H9 (cell line): Measurements from ENCODE around the gene FBN1. TPM values are rescaled to one million over a fixed set of nuclear protein-coding genes. Genes with fewer than 3 reads are reported as not detected.

Source experiments
- DNase-seq: peaks from one replicate; pipeline ENCODE4 v3.0.0-alpha.2; 2017
- H2AFZ ChIP-seq: one replicate; pipeline ENCODE4 v1.6.1; 2013; ENCODE audit warnings: mild to moderate bottlenecking, low read length, control low read depth, moderate library complexity
- H2AK5ac ChIP-seq: 2 replicates; pipeline ENCODE4 v1.6.1; 2013; ENCODE audit warnings: low read length, control low read depth, mixed read lengths; ENCODE audit not compliant: insufficient read length
- H2BK120ac ChIP-seq: one replicate; pipeline ENCODE4 v1.6.1; 2013; ENCODE audit warnings: low read depth, mild to moderate bottlenecking, low read length, control low read depth, inconsistent platforms; ENCODE audit not compliant: poor library complexity, severe bottlenecking
- H2BK12ac ChIP-seq: 2 replicates; pipeline ENCODE4 v1.6.1; 2013; ENCODE audit warnings: low read length, control low read depth, mixed read lengths, low read depth; ENCODE audit not compliant: insufficient read length
- H2BK15ac ChIP-seq: 2 replicates; pipeline ENCODE4 v1.6.1; 2013; ENCODE audit warnings: low read depth, low read length, control low read depth
- H2BK20ac ChIP-seq: one replicate; pipeline ENCODE4 v1.6.1; 2013; ENCODE audit warnings: low read depth, mild to moderate bottlenecking, low read length, control low read depth, inconsistent platforms; ENCODE audit not compliant: poor library complexity, severe bottlenecking
- H2BK5ac ChIP-seq: 2 replicates; pipeline ENCODE4 v1.6.1; 2013; ENCODE audit warnings: low read length, control low read depth, mixed read lengths; ENCODE audit not compliant: insufficient read length
- H3K14ac ChIP-seq: 2 replicates; pipeline ENCODE4 v1.6.1; 2013; ENCODE audit warnings: low read length, control low read depth; ENCODE audit not compliant: insufficient read depth
- H3K18ac ChIP-seq: 2 replicates; pipeline ENCODE4 v1.6.1; 2013; ENCODE audit warnings: low read depth, mild to moderate bottlenecking, mixed read lengths, low read length, control low read depth; ENCODE audit not compliant: insufficient read length
- H3K23ac ChIP-seq: 2 replicates; pipeline ENCODE4 v1.6.1; 2013; ENCODE audit warnings: low read length, control low read depth, mixed read lengths, low read depth; ENCODE audit not compliant: insufficient read length
- H3K23me2 ChIP-seq: 2 replicates; pipeline ENCODE4 v1.6.1; 2013; ENCODE audit warnings: low read depth, mild to moderate bottlenecking, mixed read lengths, low read length, control low read depth; ENCODE audit not compliant: insufficient read length, poor library complexity, severe bottlenecking
- H3K27ac ChIP-seq: 2 replicates; pipeline ENCODE4 v1.5.1; 2013; ENCODE audit warnings: low read length, control low read depth, mixed read lengths, low read depth; ENCODE audit not compliant: insufficient read length
- H3K27me3 ChIP-seq: 2 replicates; pipeline ENCODE4 v1.6.1; 2013; ENCODE audit warnings: low read length, control low read depth, inconsistent platforms; ENCODE audit not compliant: insufficient read depth
- H3K4ac ChIP-seq: 2 replicates; pipeline ENCODE4 v1.6.1; 2013; ENCODE audit warnings: low read depth, mild to moderate bottlenecking, control low read depth, inconsistent platforms, low read length, moderate library complexity
- H3K4me1 ChIP-seq: 2 replicates; pipeline ENCODE4 v1.6.1; 2013; ENCODE audit warnings: low read length, control low read depth, inconsistent platforms; ENCODE audit not compliant: insufficient read depth
- H3K4me2 ChIP-seq: 2 replicates; pipeline ENCODE4 v1.6.1; 2013; ENCODE audit warnings: low read length, control low read depth, mixed read lengths; ENCODE audit not compliant: insufficient read length, insufficient read depth
- H3K56ac ChIP-seq: 2 replicates; pipeline ENCODE4 v1.6.1; 2013; ENCODE audit warnings: low read depth, mild to moderate bottlenecking, mixed read lengths, low read length, control low read depth; ENCODE audit not compliant: insufficient read length
- H3K79me1 ChIP-seq: 2 replicates; pipeline ENCODE4 v1.6.1; 2013; ENCODE audit warnings: low read depth, mild to moderate bottlenecking, moderate library complexity, low read length, control low read depth, inconsistent platforms; ENCODE audit not compliant: insufficient read depth, poor library complexity, severe bottlenecking
- H3K79me2 ChIP-seq: 2 replicates; pipeline ENCODE4 v1.6.1; 2013; ENCODE audit warnings: low read length, control low read depth, inconsistent platforms; ENCODE audit not compliant: insufficient read depth
- H3K9ac ChIP-seq: 2 replicates; pipeline ENCODE4 v1.6.1; 2013; ENCODE audit warnings: low read length, control low read depth, mixed read lengths; ENCODE audit not compliant: insufficient read length; ENCODE audit errors: extremely low read depth
- H3K9me3 ChIP-seq: one replicate; pipeline ENCODE4 v1.6.1; 2013; ENCODE audit warnings: low read depth, low read length, inconsistent platforms; ENCODE audit not compliant: control insufficient read depth
- H3T11ph ChIP-seq: one replicate; pipeline ENCODE4 v1.6.1; 2013; ENCODE audit warnings: mild to moderate bottlenecking, low read length, control low read depth, inconsistent platforms
- H4K20me1 ChIP-seq: one replicate; pipeline ENCODE4 v1.6.1; 2013; ENCODE audit not compliant: control insufficient read depth, insufficient read length, insufficient read depth
- H4K5ac ChIP-seq: 2 replicates; pipeline ENCODE4 v1.6.1; 2013; ENCODE audit warnings: low read depth, mild to moderate bottlenecking, mixed read lengths, low read length, control low read depth; ENCODE audit not compliant: insufficient read length
- H4K8ac ChIP-seq: replicated peaks from 2 replicates; pipeline ENCODE4 v1.6.1; 2013; ENCODE audit warnings: low read length, control low read depth, mixed read lengths, low read depth; ENCODE audit not compliant: insufficient read length
- H4K91ac ChIP-seq: 2 replicates; pipeline ENCODE4 v1.6.1; 2013; ENCODE audit warnings: low read depth, mild to moderate bottlenecking, moderate library complexity, mixed read lengths, low read length, control low read depth; ENCODE audit not compliant: insufficient read length
- H3K27ac Mint-ChIP-seq, 3 experiments: 2 replicates in 2 of 3; 3 replicates in 1 of 3; pipeline ENCODE4 v1.8.0; 2020 to 2021; ENCODE audit warnings: mixed read lengths in 3 of 3, mild to moderate bottlenecking in 1 of 3, moderate library complexity in 1 of 3
- H3K27me3 Mint-ChIP-seq: 2 replicates; pipeline ENCODE4 v1.8.0; 2021; ENCODE audit warnings: low read depth, mild to moderate bottlenecking, moderate library complexity, mixed read lengths
- H3K36me3 Mint-ChIP-seq, 3 experiments: 2 replicates in 2 of 3; 3 replicates in 1 of 3; pipeline ENCODE4 v1.8.0; 2020 to 2021; ENCODE audit warnings: low read depth in 3 of 3, mixed read lengths in 3 of 3; ENCODE audit not compliant: insufficient read depth in 1 of 3
- H3K4me1 Mint-ChIP-seq, 2 experiments: 2 replicates each; pipeline ENCODE4 v1.8.0; 2020; ENCODE audit warnings: mixed read lengths in 2 of 2
- H3K4me3 Mint-ChIP-seq, 2 experiments: 2 replicates in 1 of 2; 3 replicates in 1 of 2; pipeline ENCODE4 v1.8.0; 2020 to 2021; ENCODE audit warnings: mild to moderate bottlenecking in 2 of 2, mixed read lengths in 2 of 2, moderate library complexity in 1 of 2
- H3K9me3 Mint-ChIP-seq, 2 experiments: 2 replicates in 1 of 2; 3 replicates in 1 of 2; pipeline ENCODE4 v1.8.0; 2020; ENCODE audit warnings: mild to moderate bottlenecking in 2 of 2, mixed read lengths in 2 of 2, moderate library complexity in 1 of 2
- CTCF ChIP-seq: fragments of 200-600 bp; sonication (generic); conservative IDR thresholded peaks from 3 replicates; pipeline ENCODE4 v1.8.0; 2021; ENCODE audit warnings: antibody characterized with exemption, mild to moderate bottlenecking
- WGBS: extraction: QIAGEN DNeasy Blood & Tissue Kit; methylation state at CpG from one replicate; pipeline ENCODE4 v1.1.7; 2013; ENCODE audit warnings: missing lambda C conversion rate, low lambda C conversion rate, mixed read lengths; ENCODE audit not compliant: insufficient read length; ENCODE audit errors: extremely low coverage; 5-methylcytosine and 5-hydroxymethylcytosine counted together
- total RNA-seq: library from RNA; stranded (reverse); gene quantifications from 2 replicates; pipeline ENCODE4 v1.2.1, GENCODE V29; 2021

Gene FBN1
- total RNA-seq, 1 experiment from 2014 or later: 3.6 TPM

GRCh38 chr15:48411971-48412591, 233.4 kb downstream of the FBN1 start:
- no peak for DNase-seq
- no peaks in the 10 kb centered on the region for H3K4me1 ChIP-seq
- WGBS: no CpG with 5 or more reads among the region's 6 CpGs
- Mint-ChIP-seq H3K4me3 (no peak overlapping the region), H3K4me1 (no peaks in the 10 kb centered on the region), H3K9me3 (no peaks in the 10 kb centered on the region), H3K36me3 (no peaks in the 10 kb centered on the region), H3K27me3 (no peaks in the 10 kb centered on the region), H3K27ac (no peak overlapping the region)
- H2BK15ac ChIP-seq: no peak overlapping the region
- H3K56ac ChIP-seq: no peak overlapping the region
- no peak overlapping the region for H3K18ac ChIP-seq
- H3K9me3 ChIP-seq: no peaks in the 10 kb centered on the region
- H3K14ac ChIP-seq: no peak overlapping the region
- no peak overlapping the region for H2BK120ac ChIP-seq
- H3K23me2 ChIP-seq: no peaks in the 10 kb centered on the region
- H4K20me1 ChIP-seq: no peaks in the 10 kb centered on the region
- no peak overlapping the region for H2BK20ac ChIP-seq
- H2BK12ac ChIP-seq: no peak overlapping the region
- H4K5ac ChIP-seq: no peak overlapping the region
- no peak overlapping the region for H3K9ac ChIP-seq
- H3K27me3 ChIP-seq: no peaks in the 10 kb centered on the region
- H3K4ac ChIP-seq: no peak overlapping the region
- no peak overlapping the region for H3K27ac ChIP-seq
- no peak overlapping the region for H2BK5ac ChIP-seq
- no peak for TF ChIP-seq CTCF
- no peaks in the 10 kb centered on the region for H3K79me1 ChIP-seq
- H4K8ac ChIP-seq: no peak overlapping the region
- no peak overlapping the region for H2AK5ac ChIP-seq
- no peak overlapping the region for H3K4me2 ChIP-seq
- H4K91ac ChIP-seq: no peak overlapping the region
- H2AFZ ChIP-seq: no peak overlapping the region
- H3T11ph ChIP-seq: no peak overlapping the region
- H3K23ac ChIP-seq: no peak overlapping the region
- H3K79me2 ChIP-seq: no peaks in the 10 kb centered on the region
